Loucy (cell line): Measurements from ENCODE around the gene GALNT9.

ENCODE experiments used
- H2AFZ ChIP-seq: fragments of 200-600 bp; sonication (generic); 2 replicates; pipeline ENCODE4 v1.6.0; 2016; ENCODE audit warnings: antibody characterized with exemption, mild to moderate bottlenecking, low read length, moderate library complexity
- H3F3A ChIP-seq: fragments of 200-600 bp; 2 replicates; pipeline ENCODE4 v1.6.0; 2016; ENCODE audit warnings: antibody characterized with exemption, low read depth, mild to moderate bottlenecking
- H3K27me3 ChIP-seq: fragments of 200-600 bp; sonication (generic); 2 replicates; pipeline ENCODE4 v1.6.1; 2014; ENCODE audit warnings: low read length, mild to moderate bottlenecking; ENCODE audit not compliant: insufficient read depth, poor library complexity, severe bottlenecking
- H3K36me3 ChIP-seq: fragments of 200-600 bp; sonication (generic); 2 replicates; pipeline ENCODE4 v1.6.1; 2016; ENCODE audit warnings: low read length; ENCODE audit not compliant: insufficient read depth
- H3K4me1 ChIP-seq: fragments of 200-600 bp; sonication (generic); 2 replicates; pipeline ENCODE4 v1.5.1; 2014; ENCODE audit warnings: low read length, mild to moderate bottlenecking; ENCODE audit not compliant: insufficient read depth, poor library complexity, severe bottlenecking
- H3K4me2 ChIP-seq: fragments of 200-600 bp; sonication (generic); 2 replicates; pipeline ENCODE4 v1.6.0; 2014; ENCODE audit warnings: antibody characterized with exemption, low read length, low read depth, mild to moderate bottlenecking; ENCODE audit not compliant: poor library complexity, severe bottlenecking
- H3K4me3 ChIP-seq: fragments of 200-600 bp; sonication (generic); 2 replicates; pipeline ENCODE4 v1.5.1; 2014; ENCODE audit warnings: low read length, mild to moderate bottlenecking, mixed read lengths; ENCODE audit not compliant: poor library complexity, severe bottlenecking
- H3K79me2 ChIP-seq: fragments of 200-600 bp; sonication (generic); 2 replicates; pipeline ENCODE4 v1.6.1; 2014; ENCODE audit warnings: low read length; ENCODE audit not compliant: insufficient read depth
- H3K9ac ChIP-seq: fragments of 200-600 bp; sonication (generic); 2 replicates; pipeline ENCODE4 v1.6.0; 2014; ENCODE audit warnings: mild to moderate bottlenecking, low read depth, low read length, moderate library complexity; ENCODE audit not compliant: poor library complexity, severe bottlenecking
- H3K9me2 ChIP-seq: fragments of 200-600 bp; sonication (generic); replicated peaks from 2 replicates; pipeline ENCODE4 v1.6.1; 2016; ENCODE audit warnings: low read depth, low read length, mixed read lengths
- H3K9me3 ChIP-seq: fragments of 200-600 bp; sonication (generic); 2 replicates; pipeline ENCODE4 v1.6.1; 2014; ENCODE audit warnings: mild to moderate bottlenecking, antibody characterized with exemption, low read length, low read depth; ENCODE audit not compliant: insufficient read depth
- H4K20me1 ChIP-seq: fragments of 200-600 bp; sonication (generic); 2 replicates; pipeline ENCODE4 v1.6.0; 2014; ENCODE audit warnings: antibody characterized with exemption, low read length, mild to moderate bottlenecking; ENCODE audit not compliant: insufficient read depth, poor library complexity, severe bottlenecking
- EZH2phosphoT487 ChIP-seq: fragments of 200-600 bp; IDR thresholded peaks from 2 replicates; pipeline ENCODE4 v1.6.1; 2018; ENCODE audit warnings: antibody characterized with exemption, mild to moderate bottlenecking, moderate library complexity, borderline replicate concordance
- TF ChIP-seq, protein P1 (sequence below): fragments of 200-600 bp; sonication (generic); conservative IDR thresholded peaks from 2 replicates; pipeline ENCODE4 v1.5.1; 2014; ENCODE audit warnings: mild to moderate bottlenecking, antibody characterized with exemption, low read length

GALNT9 gene

GRCh38 chr12:132275110-132275531 is 54.3 kb downstream of the GALNT9 start:
- Histone ChIP-seq H3K9ac (no peak overlapping the region), H3K4me3 (no peak overlapping the region)

DNA sequence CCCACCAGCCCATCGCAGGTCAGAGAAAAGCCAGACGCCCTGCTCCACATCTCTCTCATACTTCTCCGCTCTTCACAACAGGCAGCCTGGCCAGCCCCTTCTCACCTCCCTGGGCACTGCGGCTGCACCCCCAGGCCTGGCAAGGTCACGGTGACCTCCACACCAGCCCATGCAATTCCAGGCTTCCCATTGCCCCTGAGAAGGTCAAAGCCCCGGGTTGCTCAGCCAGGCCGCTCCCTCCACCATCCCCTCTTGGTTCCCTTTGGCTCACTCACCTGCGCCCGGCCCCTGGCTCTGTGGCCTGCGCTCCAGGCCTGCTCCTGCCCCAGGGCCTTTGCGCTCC is 55.4 kb downstream of the GALNT9 start:
- H3K4me3 ChIP-seq, result no peak overlapping the region
- no peaks in the 10 kb centered on the region for H3K9me3 ChIP-seq
- H3F3A ChIP-seq, result no peaks in the 10 kb centered on the region
- no peaks in the 10 kb centered on the region for H4K20me1 ChIP-seq
- TF ChIP-seq, protein P1, sequence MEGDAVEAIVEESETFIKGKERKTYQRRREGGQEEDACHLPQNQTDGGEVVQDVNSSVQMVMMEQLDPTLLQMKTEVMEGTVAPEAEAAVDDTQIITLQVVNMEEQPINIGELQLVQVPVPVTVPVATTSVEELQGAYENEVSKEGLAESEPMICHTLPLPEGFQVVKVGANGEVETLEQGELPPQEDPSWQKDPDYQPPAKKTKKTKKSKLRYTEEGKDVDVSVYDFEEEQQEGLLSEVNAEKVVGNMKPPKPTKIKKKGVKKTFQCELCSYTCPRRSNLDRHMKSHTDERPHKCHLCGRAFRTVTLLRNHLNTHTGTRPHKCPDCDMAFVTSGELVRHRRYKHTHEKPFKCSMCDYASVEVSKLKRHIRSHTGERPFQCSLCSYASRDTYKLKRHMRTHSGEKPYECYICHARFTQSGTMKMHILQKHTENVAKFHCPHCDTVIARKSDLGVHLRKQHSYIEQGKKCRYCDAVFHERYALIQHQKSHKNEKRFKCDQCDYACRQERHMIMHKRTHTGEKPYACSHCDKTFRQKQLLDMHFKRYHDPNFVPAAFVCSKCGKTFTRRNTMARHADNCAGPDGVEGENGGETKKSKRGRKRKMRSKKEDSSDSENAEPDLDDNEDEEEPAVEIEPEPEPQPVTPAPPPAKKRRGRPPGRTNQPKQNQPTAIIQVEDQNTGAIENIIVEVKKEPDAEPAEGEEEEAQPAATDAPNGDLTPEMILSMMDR, result no peak
- TF ChIP-seq EZH2phosphoT487, result no peak
- no peaks in the 10 kb centered on the region for H3K79me2 ChIP-seq
- H3K4me2 ChIP-seq, result no peak overlapping the region
- no peak overlapping the region for H2AFZ ChIP-seq
- H3K4me1 ChIP-seq, result no peaks in the 10 kb centered on the region
- H3K9me2 ChIP-seq, result no peaks in the 10 kb centered on the region
- H3K36me3 ChIP-seq, result no peaks in the 10 kb centered on the region
- H3K27me3 ChIP-seq, result no peaks in the 10 kb centered on the region
- H3K9ac ChIP-seq, result no peak overlapping the region

More at GRCh38 chr12:132275110-132275531, 54.3 kb downstream of the GALNT9 start:
- no peak overlapping the region for H3K4me2 ChIP-seq
- H3K4me1 ChIP-seq, result no peaks in the 10 kb centered on the region
- H3K27me3 ChIP-seq, result no peaks in the 10 kb centered on the region
- H2AFZ ChIP-seq, result no peak overlapping the region
- TF ChIP-seq EZH2phosphoT487, result no peak
- TF ChIP-seq, protein P1, result no peak
- H3F3A ChIP-seq, result no peaks in the 10 kb centered on the region
- no peaks in the 10 kb centered on the region for H3K79me2 ChIP-seq
- H3K36me3 ChIP-seq, result no peaks in the 10 kb centered on the region
- no peaks in the 10 kb centered on the region for H4K20me1 ChIP-seq
- H3K9me2 ChIP-seq, result no peaks in the 10 kb centered on the region
- H3K9me3 ChIP-seq, result no peaks in the 10 kb centered on the region

GRCh38 chr12:132272711-132273110 is 56.7 kb downstream of the GALNT9 start:
- no peak overlapping the region for H3K4me2 ChIP-seq
- H3K4me1 ChIP-seq, result no peaks in the 10 kb centered on the region
- no peaks in the 10 kb centered on the region for H3K79me2 ChIP-seq
- TF ChIP-seq EZH2phosphoT487, result no peak
- TF ChIP-seq, protein P1, result no peak
- no peaks in the 10 kb centered on the region for H3K9me3 ChIP-seq
- no peaks in the 10 kb centered on the region for H3K27me3 ChIP-seq
- no peak overlapping the region for H3K4me3 ChIP-seq
- H4K20me1 ChIP-seq, result no peaks in the 10 kb centered on the region
- no peak overlapping the region for H3K9ac ChIP-seq
- no peaks in the 10 kb centered on the region for H3K9me2 ChIP-seq
- H2AFZ ChIP-seq, result no peak overlapping the region
- no peaks in the 10 kb centered on the region for H3K36me3 ChIP-seq
- H3F3A ChIP-seq, result no peaks in the 10 kb centered on the region
